AG04450 (cell line): ENCODE measurements around the gene HIP1. TPM values are rescaled to one million over a fixed set of nuclear protein-coding genes. Genes with fewer than 3 reads are reported as not detected.
"Not testable (repeated sequence)": the region's sequence is repeated elsewhere in the genome, so short reads cannot be mapped to it uniquely, and the experiment has no call there.

Source experiments
- CTCF ChIA-PET: fragments of 300-600, 350-600 bp; formaldehyde crosslinking; extraction: SDS; loops from one replicate; lab custom pipeline; 2022; ENCODE audit warnings: antibody characterized with exemption, inconsistent platforms; lab: Charles Lee
- POLR2A ChIA-PET: fragments of 350-600 bp; formaldehyde crosslinking; extraction: SDS; loops from one replicate; lab custom pipeline; 2021; ENCODE audit warnings: antibody characterized with exemption, inconsistent platforms; lab: Yijun Ruan, JAX
- DNase-seq: peaks from one replicate; pipeline ENCODE4 v3.0.0-alpha.2; 2011; ENCODE audit warnings: low read depth, low spot score
- H3K27ac ChIP-seq: one replicate; pipeline ENCODE4 v1.5.1; 2012; ENCODE audit warnings: low read depth, low read length, control low read depth
- H3K27me3 ChIP-seq: one replicate; pipeline ENCODE4 v1.6.0; 2012; ENCODE audit warnings: low read length; ENCODE audit not compliant: control insufficient read depth, insufficient read depth
- H3K4me3 ChIP-seq: 2 replicates; pipeline ENCODE4 v1.5.1; 2011; ENCODE audit warnings: mild to moderate bottlenecking, low read depth, low read length, control low read depth
- H3K9me3 ChIP-seq: 2 replicates; pipeline ENCODE4 v1.5.1; 2012; ENCODE audit warnings: low read length; ENCODE audit not compliant: control insufficient read depth, insufficient read depth
- CTCF ChIP-seq: IDR thresholded peaks from 2 replicates; pipeline ENCODE4 v1.5.1; 2011; ENCODE audit warnings: low read depth, low read length, control low read depth, inconsistent platforms
- polyA plus RNA-seq: library from polyadenylated mRNA; depleted of rRNA; stranded (reverse); fragments of >200 nt; gene quantifications from 2 replicates; pipeline ENCODE4 v1.2.3, GENCODE V29; 2011

Gene HIP1
- polyA plus RNA-seq, 1 experiment, result 13.7 TPM

GRCh38 chr7:75772081-75773077 is 33.6 kb upstream of the HIP1 start, which contains the start of gene CCL26:
Gene CCL26 (minus strand): TSS chr7:75772211. CDS start chr7:75772176, 35 bp downstream.
- POLR2A ChIA-PET, result no interaction called here
- DNase-seq, result peak; percentile 33
- H3K27me3 ChIP-seq, result no peaks in the 10 kb centered on the region
- peak within 1 kb of the TSS; percentile 47 for H3K27ac ChIP-seq
- CTCF ChIA-PET, result interaction anchor here (1.4 to 2.2 kb wide), 2 partner anchors 10 to 248 kb away, joined by 6 to 15 read pairs; no protein-coding TSS in a partner anchor
- no peaks in the 10 kb centered on the region for H3K9me3 ChIP-seq
- H3K4me3 ChIP-seq, result no peak within 1 kb of the TSS
- TF ChIP-seq CTCF, result no peak

GRCh38 chr7:75771224-75771623 is 32.5 kb upstream of the HIP1 start:
- POLR2A ChIA-PET, result no interaction called here
- no peak for TF ChIP-seq CTCF
- CTCF ChIA-PET, result interaction anchor here (1.4 to 2.2 kb wide), 2 partner anchors 9 to 249 kb away, joined by 6 to 15 read pairs; no protein-coding TSS in a partner anchor
- DNase-seq, result no peak
- H3K9me3 ChIP-seq, result no peaks in the 10 kb centered on the region
- no peak overlapping the region for H3K27ac ChIP-seq
- H3K4me3 ChIP-seq, result no peak overlapping the region
- H3K27me3 ChIP-seq, result no peaks in the 10 kb centered on the region

- POLR2A ChIA-PET, result interaction anchor here (0.6 kb wide), 1 partner anchor 30 kb away, joined by 4 read pairs; no protein-coding TSS in a partner anchor
Observed at GRCh38 chr7:75762350-75762917, 23.7 kb upstream of the HIP1 start.

GRCh38 chr7:75761801-75762200 is 23.1 kb upstream of the HIP1 start:
- H3K27me3 ChIP-seq, H3K4me3 ChIP-seq, DNase-seq, POLR2A ChIA-PET, H3K27ac ChIP-seq, H3K9me3 ChIP-seq: not testable (repeated sequence)
- CTCF ChIA-PET, result interaction anchor here (0.5 to 2.7 kb wide), 20 partner anchors 10 to 703 kb away, joined by 3 to 19 read pairs (median 4); partner anchors contain the start of gene CCL26

More at GRCh38 chr7:75762350-75762917, 23.7 kb upstream of the HIP1 start:
- no peak overlapping the region for H3K27ac ChIP-seq
- no peaks in the 10 kb centered on the region for H3K9me3 ChIP-seq
- CTCF ChIA-PET, result interaction anchor here (0.5 to 2.7 kb wide), 26 partner anchors 9 to 704 kb away, joined by 3 to 19 read pairs (median 3); partner anchors contain the start of gene CCL26
- TF ChIP-seq CTCF, result peak; percentile 83
- peak; percentile 61 for DNase-seq
- no peaks in the 10 kb centered on the region for H3K27me3 ChIP-seq
- no peak overlapping the region for H3K4me3 ChIP-seq

GRCh38 chr7:75758491-75758890 is 19.8 kb upstream of the HIP1 start:
- POLR2A ChIA-PET, result no interaction called here
- no peak for DNase-seq
- Histone ChIP-seq H3K27ac (no peak overlapping the region), H3K27me3 (no peaks in the 10 kb centered on the region), H3K9me3 (no peaks in the 10 kb centered on the region), H3K4me3 (no peak overlapping the region)
- no peak for TF ChIP-seq CTCF
- CTCF ChIA-PET, result no interaction called here
